ENCODE measurements around the gene NPIPA5. TPM values are rescaled to one million over a fixed set of nuclear protein-coding genes. Genes with fewer than 3 reads are reported as not detected.

Gene NPIPA5
- total RNA-seq, 1 donor from 2014 or later: 0.82 TPM

Other genes starting within 250 kb of the NPIPA5 start
- gene MPV17L, start 17.5 kb upstream of the NPIPA5 start, total RNA-seq: 13.9 TPM
- gene BMERB1, start 56.3 kb upstream of the NPIPA5 start, total RNA-seq: 81.1 TPM